ENCODE results near the gene H2AZ2. TPM values are rescaled to one million over a fixed set of nuclear protein-coding genes. Genes with fewer than 3 reads are reported as not detected.
A peak's percentile ranks its signal among the peaks of the same experiment; 100 is the strongest.

The H2AZ2 gene
- total RNA-seq, 1 donor from 2014 or later, result 96.0 TPM

DNA sequence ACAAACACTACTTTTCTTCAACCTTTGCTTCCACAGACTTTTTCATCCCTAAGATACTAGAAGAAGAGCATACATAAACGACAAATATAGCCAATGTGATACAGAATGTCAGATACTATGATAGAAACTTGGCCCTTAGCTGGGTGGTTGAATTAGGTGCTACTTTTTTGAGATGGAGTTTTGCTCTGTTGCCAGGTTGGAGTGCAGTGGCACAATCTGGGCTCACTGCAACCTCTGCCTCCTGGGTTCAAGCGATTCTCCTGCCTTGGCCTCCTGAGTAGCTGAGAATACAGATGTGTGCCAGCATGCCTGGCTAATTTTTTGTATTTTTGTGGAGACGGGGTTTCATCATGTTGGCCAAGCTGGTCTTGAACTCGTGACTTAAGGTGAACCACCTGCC lies 47.9 kb downstream of the H2AZ2 start:
- Histone ChIP-seq H3K9me3 (ENCODE audit: control insufficient read depth in 3 of 3, low read length in 3 of 3) (no peaks in the 10 kb centered on the region), H3K4me3 (ENCODE audit: low read length in 3 of 3) (no peak overlapping the region), H3K9ac (ENCODE audit: low read depth in 1 of 3, low read length in 3 of 3) (no peak overlapping the region), H3K27me3 (ENCODE audit: control insufficient read depth in 3 of 3, insufficient read depth in 3 of 3, low read length in 3 of 3) (no peaks in the 10 kb centered on the region), H3K27ac (ENCODE audit: low read depth, low read length) (no peak overlapping the region), H3K4me1 (ENCODE audit: control insufficient read depth in 3 of 3, insufficient read depth in 3 of 3, low read length in 3 of 3) (peaks cover 16 to 28% (median 17%) of the 10 kb centered on the region in 3 donors), H3K36me3 (ENCODE audit: control insufficient read depth in 3 of 3, insufficient read depth in 3 of 3, low read length in 3 of 3) (peaks cover 25 to 37% (median 34%) of the 10 kb centered on the region in 3 donors)

GRCh38 chr7:44798649-44799305 lies 49.1 kb downstream of the H2AZ2 start:
- no peaks in the 10 kb centered on the region for H3K27me3 ChIP-seq (ENCODE audit: control insufficient read depth in 3 of 3, insufficient read depth in 3 of 3, low read length in 3 of 3)
- H3K36me3 ChIP-seq (ENCODE audit: control insufficient read depth in 3 of 3, insufficient read depth in 3 of 3, low read length in 3 of 3), result peaks cover 22 to 37% (median 31%) of the 10 kb centered on the region in 3 donors
- H3K4me3 ChIP-seq (ENCODE audit: low read length in 3 of 3), result no peak overlapping the region
- peak overlapping the region in 1 of 3 donors; percentile 45 for H3K9ac ChIP-seq (ENCODE audit: low read depth in 1 of 3, low read length in 3 of 3)
- no peaks in the 10 kb centered on the region for H3K9me3 ChIP-seq (ENCODE audit: control insufficient read depth in 3 of 3, low read length in 3 of 3)
- H3K27ac ChIP-seq (ENCODE audit: low read depth, low read length), result peak overlapping the region; percentile 96
- H3K4me1 ChIP-seq (ENCODE audit: control insufficient read depth in 3 of 3, insufficient read depth in 3 of 3, low read length in 3 of 3), result peaks cover 16 to 28% (median 17%) of the 10 kb centered on the region in 3 donors

DNA sequence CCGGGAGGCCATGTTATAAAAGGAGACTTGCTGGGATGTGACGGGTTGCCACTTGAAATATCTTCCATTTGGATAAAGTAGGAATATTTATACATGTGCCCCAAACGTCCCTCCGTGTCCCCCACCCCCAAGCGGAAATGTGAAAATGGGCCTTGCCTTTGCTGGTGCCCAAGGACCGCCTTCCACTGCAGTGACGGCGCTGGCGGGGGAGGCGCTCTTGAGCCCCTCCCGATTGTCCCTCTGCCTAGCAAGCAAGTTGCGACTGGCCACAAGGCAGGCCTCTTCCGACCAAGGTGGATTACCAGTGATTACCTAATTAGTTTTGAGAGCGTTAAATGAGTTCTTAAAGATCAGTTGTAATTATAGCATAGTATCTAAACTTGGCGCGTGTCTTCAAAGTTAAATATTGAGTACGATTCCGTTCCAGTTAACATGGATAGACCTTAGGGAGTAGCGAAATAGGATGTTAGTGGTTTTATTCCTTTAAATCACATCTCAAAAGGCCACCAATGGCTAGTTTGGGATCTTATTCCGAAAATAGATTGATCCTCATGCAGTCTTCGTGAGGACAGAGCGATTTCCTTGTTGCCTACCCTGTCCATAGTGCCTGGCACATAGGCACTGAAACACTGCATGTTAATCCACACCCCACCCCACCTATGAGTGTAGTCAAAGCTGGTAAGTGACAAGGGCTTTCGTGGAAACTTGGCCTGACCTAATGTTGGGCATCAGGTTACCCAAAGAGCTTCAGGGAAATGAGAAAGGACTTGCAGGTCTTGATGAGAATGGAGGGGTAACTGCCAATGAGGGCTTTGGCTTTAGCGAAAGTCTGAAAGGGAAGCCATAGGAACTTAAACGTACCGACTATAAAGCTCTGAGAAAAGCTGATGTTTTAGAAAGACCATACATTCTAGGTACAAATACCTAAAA lies 50.3 kb downstream of the H2AZ2 start:
- Histone ChIP-seq H3K4me3 (ENCODE audit: low read length in 3 of 3) (peak overlapping the region; percentile 83 to 93 (median 91)), H3K9ac (ENCODE audit: low read depth in 1 of 3, low read length in 3 of 3) (peak overlapping the region; percentile 81 to 96 (median 91)), H3K36me3 (ENCODE audit: control insufficient read depth in 3 of 3, insufficient read depth in 3 of 3, low read length in 3 of 3) (peaks cover 15 to 30% (median 24%) of the 10 kb centered on the region in 3 donors), H3K27ac (ENCODE audit: low read depth, low read length) (peak overlapping the region; percentile 96), H3K27me3 (ENCODE audit: control insufficient read depth in 3 of 3, insufficient read depth in 3 of 3, low read length in 3 of 3) (no peaks in the 10 kb centered on the region), H3K9me3 (ENCODE audit: control insufficient read depth in 3 of 3, low read length in 3 of 3) (no peaks in the 10 kb centered on the region), H3K4me1 (ENCODE audit: control insufficient read depth in 3 of 3, insufficient read depth in 3 of 3, low read length in 3 of 3) (peaks cover 16 to 28% (median 17%) of the 10 kb centered on the region in 3 donors)

- H3K9me3 ChIP-seq (ENCODE audit: control insufficient read depth in 3 of 3, low read length in 3 of 3), result no peaks in the 10 kb centered on the region
- H3K27ac ChIP-seq (ENCODE audit: low read depth, low read length), result peak within 1 kb of the TSS; percentile 96
- H3K36me3 ChIP-seq (ENCODE audit: control insufficient read depth in 3 of 3, insufficient read depth in 3 of 3, low read length in 3 of 3), result peaks cover 11 to 22% (median 16%) of the 10 kb centered on the region in 3 donors
- H3K27me3 ChIP-seq (ENCODE audit: control insufficient read depth in 3 of 3, insufficient read depth in 3 of 3, low read length in 3 of 3), result no peaks in the 10 kb centered on the region
- H3K9ac ChIP-seq (ENCODE audit: low read depth in 1 of 3, low read length in 3 of 3), result peak within 1 kb of the TSS; percentile 81 to 96 (median 91)
- peak within 1 kb of the TSS; percentile 83 to 93 (median 91) for H3K4me3 ChIP-seq (ENCODE audit: low read length in 3 of 3)
- H3K4me1 ChIP-seq (ENCODE audit: control insufficient read depth in 3 of 3, insufficient read depth in 3 of 3, low read length in 3 of 3), result peaks cover 16 to 28% (median 17%) of the 10 kb centered on the region in 3 donors
Measured at GRCh38 chr7:44796504-44797328, 51.2 kb downstream of the H2AZ2 start, which contains the start of gene PPIA. PPIA (plus strand) TSS chr7:44796681; CDS start chr7:44796725, 44 bp downstream.

DNA sequence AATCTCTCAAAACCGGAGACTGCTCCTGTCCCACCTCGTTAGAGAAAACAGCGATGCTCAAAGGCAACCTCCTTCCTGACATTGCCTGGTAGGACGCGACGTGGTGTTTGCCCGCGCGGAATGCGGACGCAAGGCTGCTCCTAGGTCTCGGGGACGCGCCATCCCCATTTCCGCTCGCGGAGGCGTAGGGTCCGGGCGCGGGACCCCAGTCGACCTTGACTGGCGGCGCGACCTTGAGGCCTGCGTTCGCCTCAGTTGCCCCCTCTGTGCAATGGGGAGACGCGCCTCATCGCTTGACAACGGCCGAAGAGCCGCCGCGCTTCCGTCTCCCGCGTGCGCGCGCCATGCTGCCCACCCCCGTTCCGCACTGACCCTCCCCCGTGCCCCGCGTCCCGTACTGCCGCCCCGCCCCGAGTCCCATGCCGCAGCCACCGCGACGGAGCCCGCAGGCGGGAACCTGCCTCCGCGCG lies 51.8 kb downstream of the H2AZ2 start:
- Histone ChIP-seq H3K36me3 (ENCODE audit: control insufficient read depth in 3 of 3, insufficient read depth in 3 of 3, low read length in 3 of 3) (peaks cover 9 to 18% (median 12%) of the 10 kb centered on the region in 3 donors), H3K9me3 (ENCODE audit: control insufficient read depth in 3 of 3, low read length in 3 of 3) (no peaks in the 10 kb centered on the region), H3K27me3 (ENCODE audit: control insufficient read depth in 3 of 3, insufficient read depth in 3 of 3, low read length in 3 of 3) (no peaks in the 10 kb centered on the region), H3K4me3 (ENCODE audit: low read length in 3 of 3) (peak overlapping the region; percentile 83 to 93 (median 91)), H3K4me1 (ENCODE audit: control insufficient read depth in 3 of 3, insufficient read depth in 3 of 3, low read length in 3 of 3) (peaks cover 16 to 28% (median 17%) of the 10 kb centered on the region in 3 donors), H3K27ac (ENCODE audit: low read depth, low read length) (peak overlapping the region; percentile 96), H3K9ac (ENCODE audit: low read depth in 1 of 3, low read length in 3 of 3) (peak overlapping the region; percentile 67 to 91 (median 72))

DNA sequence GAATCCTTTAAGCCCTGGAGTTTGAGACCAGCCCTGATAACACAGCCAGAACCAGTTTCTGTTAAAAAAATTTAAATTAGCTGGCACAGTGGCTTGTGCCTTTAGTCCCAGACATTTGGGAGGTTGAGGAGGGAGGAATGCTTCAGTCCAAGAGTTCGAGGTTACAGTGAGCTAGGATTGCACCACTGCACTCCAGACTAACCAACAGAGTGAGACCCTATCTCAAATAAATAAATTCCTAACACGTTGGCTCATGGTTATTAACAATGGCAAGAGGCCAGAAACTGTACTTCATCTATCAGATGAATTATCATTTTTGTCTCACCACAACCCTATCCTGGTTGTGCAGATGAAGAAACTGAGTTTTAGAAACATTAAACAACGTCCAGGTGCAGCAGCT lies 53.6 kb downstream of the H2AZ2 start:
- H3K4me1 ChIP-seq (ENCODE audit: control insufficient read depth in 3 of 3, insufficient read depth in 3 of 3, low read length in 3 of 3), result peaks cover 16 to 24% (median 17%) of the 10 kb centered on the region in 3 donors
- H3K9me3 ChIP-seq (ENCODE audit: control insufficient read depth in 3 of 3, low read length in 3 of 3), result no peaks in the 10 kb centered on the region
- H3K36me3 ChIP-seq (ENCODE audit: control insufficient read depth in 3 of 3, insufficient read depth in 3 of 3, low read length in 3 of 3), result peaks cover 0 to under 1% (median 0%) of the 10 kb centered on the region in 3 donors
- H3K27ac ChIP-seq (ENCODE audit: low read depth, low read length), result no peak overlapping the region
- H3K27me3 ChIP-seq (ENCODE audit: control insufficient read depth in 3 of 3, insufficient read depth in 3 of 3, low read length in 3 of 3), result no peaks in the 10 kb centered on the region
- no peak overlapping the region for H3K4me3 ChIP-seq (ENCODE audit: low read length in 3 of 3)
- H3K9ac ChIP-seq (ENCODE audit: low read depth in 1 of 3, low read length in 3 of 3), result no peak overlapping the region

GRCh38 chr7:44793919-44794318 lies 54.0 kb downstream of the H2AZ2 start:
- Histone ChIP-seq H3K9ac (ENCODE audit: low read depth in 1 of 3, low read length in 3 of 3) (no peak overlapping the region), H3K9me3 (ENCODE audit: control insufficient read depth in 3 of 3, low read length in 3 of 3) (no peaks in the 10 kb centered on the region), H3K27me3 (ENCODE audit: control insufficient read depth in 3 of 3, insufficient read depth in 3 of 3, low read length in 3 of 3) (no peaks in the 10 kb centered on the region), H3K27ac (ENCODE audit: low read depth, low read length) (no peak overlapping the region), H3K4me3 (ENCODE audit: low read length in 3 of 3) (no peak overlapping the region), H3K4me1 (ENCODE audit: control insufficient read depth in 3 of 3, insufficient read depth in 3 of 3, low read length in 3 of 3) (peaks cover 13 to 23% (median 17%) of the 10 kb centered on the region in 3 donors), H3K36me3 (ENCODE audit: control insufficient read depth in 3 of 3, insufficient read depth in 3 of 3, low read length in 3 of 3) (no peaks in the 10 kb centered on the region)

DNA sequence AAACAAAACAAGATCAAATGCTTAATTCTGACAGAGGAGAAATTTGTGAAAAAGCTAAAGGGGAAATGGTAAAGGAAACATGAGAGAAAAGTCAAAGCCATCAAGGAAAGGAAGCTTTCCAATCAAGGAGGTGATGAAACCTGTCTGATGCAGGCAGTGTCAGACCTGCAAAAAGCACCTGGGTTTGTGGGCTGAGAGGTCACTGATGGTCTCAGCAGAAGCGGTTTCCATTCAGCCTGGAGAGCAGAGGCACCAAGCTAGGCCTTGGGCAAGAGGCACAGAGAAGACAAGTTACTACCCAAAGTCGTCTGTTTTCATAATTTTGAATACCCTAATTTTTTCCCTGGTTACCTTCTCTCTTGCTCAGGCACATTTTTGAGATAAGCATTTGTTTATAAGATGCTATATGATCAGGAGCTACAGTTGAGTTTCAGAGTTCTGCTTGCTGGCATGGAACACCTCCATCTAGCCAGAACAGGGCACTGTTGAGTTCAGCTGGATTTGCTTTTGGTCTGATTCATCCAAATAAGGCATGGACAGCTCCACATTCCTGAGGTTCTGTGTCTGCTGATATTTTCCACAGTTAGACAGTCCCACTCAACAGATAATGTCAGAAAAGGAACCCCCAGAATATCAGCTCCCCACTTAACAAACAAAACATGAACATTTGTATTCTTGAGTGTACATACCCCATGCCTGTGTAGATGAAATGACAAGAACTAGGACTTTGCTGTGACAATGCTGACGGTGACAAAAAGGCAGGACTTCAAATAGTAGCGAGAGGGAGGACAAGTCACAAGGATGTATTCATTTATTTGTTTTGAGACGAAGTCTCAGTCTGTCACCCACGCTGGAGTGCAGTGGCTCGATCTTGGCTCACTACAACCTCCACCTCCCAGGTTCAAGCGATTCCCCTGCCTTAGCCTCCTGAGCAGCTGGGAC lies 56.3 kb downstream of the H2AZ2 start:
- Histone ChIP-seq H3K9ac (ENCODE audit: low read depth in 1 of 3, low read length in 3 of 3) (no peak overlapping the region), H3K36me3 (ENCODE audit: control insufficient read depth in 3 of 3, insufficient read depth in 3 of 3, low read length in 3 of 3) (no peaks in the 10 kb centered on the region), H3K9me3 (ENCODE audit: control insufficient read depth in 3 of 3, low read length in 3 of 3) (no peaks in the 10 kb centered on the region), H3K4me3 (ENCODE audit: low read length in 3 of 3) (no peak overlapping the region), H3K27me3 (ENCODE audit: control insufficient read depth in 3 of 3, insufficient read depth in 3 of 3, low read length in 3 of 3) (no peaks in the 10 kb centered on the region), H3K27ac (ENCODE audit: low read depth, low read length) (no peak overlapping the region), H3K4me1 (ENCODE audit: control insufficient read depth in 3 of 3, insufficient read depth in 3 of 3, low read length in 3 of 3) (peaks cover 0 to 4% (median 3%) of the 10 kb centered on the region in 3 donors)

Measured in skeletal muscle tissue (tissue), 4 donors.